Fibroblast of gingiva (primary cell): ENCODE results near the gene DSG1.
"Not testable (repeated sequence)": the region's sequence is repeated elsewhere in the genome, so short reads cannot be mapped to it uniquely, and the experiment has no call there.

Source experiments
- DNase-seq: peaks from one replicate; pipeline ENCODE4 v3.0.0-alpha.2; 2011; ENCODE audit warnings: low read depth

The DSG1 gene

GRCh38 chr18:31317860-31318259 is at the start of gene DSG1:
Gene DSG1, plus strand, starts transcription at chr18:31318160. Its CDS starts 141 bp downstream, at chr18:31318301.
- no peak for DNase-seq

DNA sequence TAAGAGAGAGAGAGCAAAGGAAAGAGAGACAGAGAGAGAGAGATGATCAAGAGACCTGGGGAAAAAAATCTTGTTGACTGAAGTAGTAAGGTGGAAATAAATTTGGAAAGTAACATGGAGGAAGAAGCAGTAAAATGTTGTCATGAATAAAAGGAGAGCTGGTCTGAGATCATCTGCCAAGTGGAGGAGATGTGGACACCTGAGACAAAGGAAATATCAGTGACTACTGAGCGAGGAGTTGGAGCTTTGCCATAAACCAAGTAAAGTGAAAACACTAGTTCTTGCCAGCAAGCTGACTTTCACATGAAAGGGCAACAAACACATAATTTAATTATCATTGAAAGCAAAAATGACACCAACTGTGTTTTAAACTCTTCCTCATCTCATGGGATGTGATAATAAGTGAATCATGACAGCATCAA is 49.0 kb upstream of the DSG1 start:
- DNase-seq = no peak

DNA sequence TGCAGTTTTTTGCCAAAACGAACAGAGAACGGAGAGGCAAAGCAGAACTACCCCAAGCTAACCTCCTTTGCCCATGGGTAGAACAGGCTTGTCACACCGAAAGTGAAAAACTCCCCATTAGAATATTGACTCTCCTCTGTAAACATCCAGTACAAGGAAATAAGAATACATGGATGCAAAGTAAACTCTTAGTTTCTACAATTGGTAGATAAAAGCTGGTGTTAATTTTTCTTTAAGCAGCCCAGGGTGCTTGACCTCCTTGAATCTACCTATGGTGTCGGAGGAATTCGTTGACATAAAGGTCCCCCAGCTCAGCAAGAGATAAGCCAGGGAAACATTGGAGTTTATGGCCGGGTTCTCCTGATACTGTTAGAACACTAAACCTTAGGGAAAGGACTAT is 48.4 kb upstream of the DSG1 start:
- no peak for DNase-seq

GRCh38 chr18:31270578-31270977 is 47.4 kb upstream of the DSG1 start:
- DNase-seq = no peak

DNA sequence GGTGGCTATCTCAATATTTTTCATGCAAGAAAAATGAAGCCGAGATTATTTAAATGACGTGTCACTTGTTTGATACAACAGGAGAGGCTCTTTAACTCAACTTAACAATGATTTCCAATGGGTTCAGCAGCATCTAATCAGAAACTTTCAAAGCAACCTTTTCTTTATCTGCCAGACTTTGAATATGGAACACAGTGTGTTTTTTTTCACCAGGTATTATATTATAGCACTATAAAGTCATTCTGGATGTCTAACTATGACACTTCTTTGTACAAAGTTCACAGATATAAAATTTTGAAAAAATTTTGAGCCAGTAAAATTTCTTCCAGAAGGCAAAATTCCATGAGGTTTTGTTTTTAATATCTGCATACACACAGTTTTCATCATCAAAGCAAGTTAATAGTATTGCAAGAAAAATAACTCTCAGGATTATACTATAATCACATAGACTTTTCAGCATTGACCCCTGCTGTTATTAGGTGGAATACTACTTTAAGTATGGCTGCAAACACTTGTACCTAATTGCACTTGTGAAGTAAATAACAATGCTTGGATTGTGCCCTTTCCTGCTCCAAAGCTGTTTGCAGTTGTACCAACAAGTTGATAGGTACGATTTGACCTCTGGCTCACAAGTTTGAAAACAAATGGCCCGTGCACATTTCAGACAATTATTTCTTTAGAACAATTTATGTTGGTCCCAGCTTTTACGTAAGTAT is 44.0 kb upstream of the DSG1 start:
- no peak for DNase-seq

- DNase-seq = no peak
These were observed 43.0 kb upstream of the DSG1 start for GRCh38 chr18:31274931-31275330.

DNA sequence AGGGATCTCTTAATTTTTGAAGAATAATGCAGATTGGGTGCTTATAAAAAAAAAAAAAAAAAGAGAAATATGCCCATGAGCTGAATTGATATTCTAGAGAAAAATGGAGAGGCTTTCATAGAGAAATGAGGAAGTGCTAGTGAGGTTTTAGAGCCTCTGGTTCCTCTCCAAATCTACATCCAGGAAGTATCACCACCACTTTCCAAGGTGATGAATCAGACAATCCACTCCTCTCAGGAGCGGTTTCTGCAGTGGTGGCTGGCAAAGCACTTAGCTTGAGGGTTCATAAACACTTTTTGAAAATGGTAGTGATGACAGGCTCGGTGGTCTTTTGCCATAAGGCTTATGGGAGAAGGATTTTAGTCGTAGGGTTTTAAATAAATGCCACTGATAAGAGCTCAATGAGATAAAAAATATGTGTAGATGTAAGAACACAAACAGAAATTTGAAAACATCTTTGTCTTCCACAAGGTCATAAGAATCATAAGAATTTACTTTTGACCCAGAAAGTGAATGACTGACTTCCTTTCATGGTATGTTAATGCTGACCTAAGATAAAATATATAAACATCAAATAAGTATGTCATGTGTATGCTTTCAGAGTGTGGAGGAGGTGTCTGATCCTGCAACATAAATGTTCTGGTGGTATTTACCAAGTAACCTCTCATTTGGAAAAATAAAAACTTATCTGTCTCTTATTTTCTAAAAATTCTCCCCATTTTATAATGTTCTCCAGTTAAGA is 42.1 kb upstream of the DSG1 start:
- DNase-seq = no peak

DNA sequence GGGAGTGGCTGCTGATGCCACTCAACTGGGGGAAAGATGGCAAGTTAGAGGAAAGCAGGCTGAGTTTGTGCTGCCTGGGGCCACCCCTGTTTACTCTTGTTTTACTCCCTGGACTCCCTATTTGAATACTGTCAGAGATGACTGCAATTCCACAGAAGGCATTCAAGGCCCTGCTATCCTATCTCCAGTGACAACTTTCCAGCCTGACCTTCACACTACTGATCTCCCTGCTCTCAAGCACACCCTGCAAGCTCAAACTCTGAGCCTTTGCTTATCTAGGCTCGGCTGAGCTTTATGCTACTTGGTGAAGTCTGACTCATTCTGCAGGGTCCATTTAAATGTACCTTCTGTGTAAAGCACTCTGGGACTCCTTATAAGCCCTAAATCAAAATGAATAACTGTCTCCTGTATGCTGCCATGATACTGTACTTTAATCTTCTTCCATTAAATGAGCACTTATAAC is 39.3 kb upstream of the DSG1 start:
- no peak for DNase-seq

DNA sequence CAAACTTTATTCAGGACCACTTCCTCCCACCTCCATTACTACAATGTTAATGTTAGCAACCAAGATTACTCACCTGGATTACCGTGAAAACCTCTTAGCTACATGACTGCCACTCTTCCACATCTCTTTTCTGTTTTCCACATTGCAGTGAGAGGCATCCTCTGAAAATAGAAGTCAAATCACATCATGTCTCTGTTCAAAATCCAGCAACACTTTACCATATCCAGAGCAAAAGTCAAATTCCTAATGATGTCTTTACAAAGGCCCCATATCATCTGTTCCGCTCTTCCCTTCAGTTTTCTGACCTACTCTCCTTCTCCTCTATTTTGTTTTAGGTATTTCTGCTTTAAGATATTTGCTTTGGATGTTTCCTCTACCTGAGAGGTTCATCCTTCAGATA is 37.5 kb upstream of the DSG1 start:
- DNase-seq = no peak

- DNase-seq = no peak
These were observed 36.5 kb upstream of the DSG1 start for GRCh38 chr18:31281437-31281836.

DNA sequence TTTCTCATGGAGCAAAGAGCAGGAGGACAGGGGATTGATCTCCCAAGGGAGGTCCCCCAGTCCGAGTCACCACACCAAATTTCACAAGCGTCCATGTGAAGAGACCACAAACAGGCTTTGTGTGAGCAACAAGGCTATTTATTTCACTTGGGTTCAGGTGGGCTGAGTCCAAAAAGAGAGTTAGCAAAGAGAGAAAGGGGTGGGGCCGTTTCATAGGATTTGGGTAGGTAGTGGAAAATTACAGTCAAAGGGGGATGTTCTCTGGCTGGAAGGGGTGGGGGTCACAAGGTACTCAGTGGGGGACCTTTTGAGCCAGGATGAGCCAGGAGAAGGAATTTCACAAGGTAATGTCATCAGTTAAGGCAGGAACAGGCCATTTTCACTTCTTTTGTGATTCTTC is 28.5 kb upstream of the DSG1 start:
- not testable (repeated sequence) for DNase-seq

- no peak for DNase-seq
These were observed 26.3 kb upstream of the DSG1 start for GRCh38 chr18:31291688-31292087.

DNA sequence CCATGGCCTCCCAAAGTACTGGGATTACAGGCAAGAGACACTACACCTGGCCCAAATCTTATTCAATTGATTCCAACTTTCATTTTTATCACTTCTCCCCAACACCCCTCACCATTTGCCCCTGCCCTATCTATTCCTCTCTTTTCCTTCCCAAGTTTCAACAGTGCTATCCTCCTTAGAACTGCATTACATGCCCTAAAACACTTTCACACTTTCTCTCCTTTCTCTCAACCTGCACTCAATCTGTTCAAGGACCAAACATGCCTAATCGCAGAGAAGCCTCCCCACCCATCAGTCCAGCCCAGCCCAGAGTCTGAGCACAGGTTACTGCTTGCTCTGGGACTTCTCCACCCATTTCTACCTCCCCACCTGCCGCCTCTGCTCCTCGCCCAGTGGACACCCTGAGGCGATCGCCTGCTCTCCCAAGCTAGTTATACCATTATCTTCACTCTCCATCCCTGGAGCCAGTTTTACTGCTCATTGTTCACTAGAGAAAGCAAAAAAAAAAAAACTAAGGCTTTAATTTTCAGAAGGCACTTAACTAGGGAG is 23.7 kb upstream of the DSG1 start:
- DNase-seq = no peak

DNA sequence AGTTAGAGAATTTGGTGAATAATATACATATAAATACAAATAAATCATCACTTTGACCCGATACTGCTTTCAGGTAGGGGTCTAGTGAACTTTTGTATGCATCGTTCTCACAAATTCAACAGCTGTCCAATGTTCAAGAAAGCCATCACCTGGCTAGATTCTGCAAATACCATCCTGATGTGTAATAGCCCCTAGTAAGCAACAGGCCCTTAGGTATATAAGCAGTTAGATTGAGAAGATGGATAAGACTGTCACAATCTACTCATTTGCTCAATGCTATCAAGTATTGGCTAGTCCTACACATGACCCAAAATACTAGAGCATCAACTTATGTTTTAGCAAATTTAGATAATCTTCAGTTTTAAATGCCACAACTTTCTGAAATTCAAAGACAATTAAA is 20.7 kb upstream of the DSG1 start:
- DNase-seq = no peak

DNA sequence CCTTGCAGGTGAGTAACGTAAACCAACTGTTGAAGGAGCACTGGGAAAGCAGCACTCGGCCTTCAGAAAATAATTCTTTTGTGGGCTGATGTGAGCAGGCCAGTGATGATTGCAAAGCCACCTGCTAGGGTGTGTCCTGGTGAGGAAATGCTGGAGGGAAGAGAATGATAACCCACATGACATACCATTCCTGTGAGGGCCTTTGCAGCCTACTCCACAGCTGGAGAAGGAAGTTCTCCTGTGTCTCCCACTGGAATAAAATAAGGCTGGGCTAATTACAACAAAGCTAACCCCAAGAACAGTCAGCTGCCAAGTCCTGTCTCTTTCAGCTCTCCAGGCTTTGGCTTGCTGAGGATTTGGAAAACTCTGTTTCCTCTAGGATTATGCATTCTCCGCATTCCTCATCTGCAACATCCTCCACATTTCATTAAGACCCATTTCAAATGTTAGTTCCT is 16.7 kb upstream of the DSG1 start:
- DNase-seq = no peak

DNA sequence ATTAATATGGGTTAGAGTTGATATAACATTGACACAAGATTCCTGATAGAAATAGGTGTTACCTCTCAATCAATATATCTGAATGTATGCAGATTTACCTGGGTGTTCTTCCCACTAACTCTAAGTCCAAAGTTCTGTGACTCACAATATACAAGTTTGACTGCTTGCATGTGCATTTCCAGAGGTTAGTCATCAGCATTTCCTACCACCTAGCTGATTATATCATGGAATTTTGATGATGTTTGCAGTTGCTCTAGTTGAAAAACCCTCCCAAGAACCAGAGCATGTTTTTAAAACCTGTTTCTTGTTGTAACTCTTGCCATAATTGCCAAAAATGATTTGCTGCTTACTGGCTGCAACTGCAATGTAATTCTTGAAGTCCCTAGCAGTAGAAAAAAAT is 15.0 kb upstream of the DSG1 start:
- DNase-seq = no peak

- no peak for DNase-seq
These were observed 14.2 kb upstream of the DSG1 start for GRCh38 chr18:31303771-31304170.

- no peak for DNase-seq
These were observed 8.8 kb upstream of the DSG1 start for GRCh38 chr18:31309115-31309514.

- DNase-seq = no peak
These were observed 986 bp upstream of the DSG1 start for GRCh38 chr18:31316974-31317373.

GRCh38 chr18:31321719-31322118 is 3.8 kb downstream of the DSG1 start:
- DNase-seq = no peak

DNA sequence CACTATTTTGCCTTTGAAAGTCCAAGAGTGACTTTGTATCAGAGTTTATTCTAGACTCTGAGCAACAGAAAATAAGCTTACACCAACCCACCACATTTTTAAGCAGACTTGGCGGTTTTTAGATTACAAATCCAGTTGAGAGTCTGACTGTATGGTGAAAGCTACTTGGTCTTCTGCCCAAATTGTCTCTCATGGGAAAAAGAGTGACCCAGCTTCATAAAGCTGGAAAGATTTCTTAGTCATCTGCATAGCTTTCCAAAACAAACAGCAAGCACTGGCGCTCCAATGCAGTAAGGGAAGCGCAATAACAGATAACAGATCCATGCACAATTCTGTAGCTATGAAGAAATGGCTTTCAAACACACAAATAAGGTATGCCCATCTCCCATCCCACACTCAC is 7.1 kb downstream of the DSG1 start:
- DNase-seq = no peak

DNA sequence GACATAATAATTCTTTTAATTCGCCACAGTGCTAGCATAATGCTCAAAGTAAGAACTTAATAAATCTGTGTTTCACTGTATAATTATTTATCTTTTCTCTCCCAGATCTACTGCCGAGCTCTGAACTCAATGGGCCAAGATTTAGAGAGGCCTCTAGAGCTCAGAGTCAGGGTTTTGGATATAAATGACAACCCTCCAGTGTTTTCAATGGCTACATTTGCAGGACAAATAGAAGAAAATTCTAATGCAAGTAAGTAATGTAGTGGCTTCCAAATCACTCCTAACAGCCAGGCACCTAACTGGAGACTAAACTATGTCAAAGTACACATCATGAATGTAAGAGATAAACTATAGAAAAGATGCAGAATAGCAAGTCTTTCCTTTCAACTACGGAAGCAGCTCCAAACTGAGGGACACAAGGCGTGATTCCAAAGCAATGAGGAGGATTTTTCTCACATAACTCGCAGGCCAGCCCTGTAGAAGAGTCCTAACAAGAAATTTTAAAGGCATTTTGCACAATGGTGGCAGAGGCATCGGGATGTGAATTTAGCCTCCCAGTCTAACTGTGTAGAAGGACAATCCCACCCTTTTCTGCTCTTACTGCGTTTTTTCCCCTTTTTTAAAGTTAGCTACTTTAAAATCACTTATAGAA is 12.0 kb downstream of the DSG1 start:
- DNase-seq = no peak

- no peak for DNase-seq
These were observed 25.5 kb downstream of the DSG1 start for GRCh38 chr18:31343454-31343853.
